DMS 273 (cell line): ENCODE measurements around the gene TMA7.
A peak's percentile ranks its signal among the peaks of the same experiment; 100 is the strongest.
"Not testable (repeated sequence)": the region's sequence is repeated elsewhere in the genome, so short reads cannot be mapped to it uniquely, and the experiment has no call there.

Experiments
- DNase-seq: peaks from one replicate; lab custom pipeline; 2025; ENCODE audit not compliant: unreplicated experiment; lab: John Stamatoyannopoulos, UW

Gene TMA7

GRCh38 chr3:48467110-48467454, 27.0 kb downstream of the TMA7 start:
- no peak for DNase-seq

- DNase-seq: peak; percentile 20
Observed at GRCh38 chr3:48467473-48468267, 27.6 kb downstream of the TMA7 start.

- DNase-seq: no peak
Observed at GRCh38 chr3:48468329-48468731, 28.3 kb downstream of the TMA7 start.

- no peak for DNase-seq
Observed at GRCh38 chr3:48469046-48469915, 29.2 kb downstream of the TMA7 start.

GRCh38 chr3:48470286-48470685, 30.2 kb downstream of the TMA7 start:
- DNase-seq: no peak

- peak; percentile 62 for DNase-seq
Observed at GRCh38 chr3:48472673-48472922, 32.5 kb downstream of the TMA7 start.

- peak; percentile 95 for DNase-seq
Observed at GRCh38 chr3:48472923-48473616, 33.0 kb downstream of the TMA7 start.

GRCh38 chr3:48473617-48473952, 33.5 kb downstream of the TMA7 start:
- no peak for DNase-seq

GRCh38 chr3:48474031-48474430, 34.0 kb downstream of the TMA7 start:
- DNase-seq: not testable (repeated sequence)

- DNase-seq: no peak
Observed at GRCh38 chr3:48474619-48475018, 34.6 kb downstream of the TMA7 start.

- no peak for DNase-seq
Observed at GRCh38 chr3:48475188-48475587, 35.1 kb downstream of the TMA7 start.

- no peak for DNase-seq
Observed at GRCh38 chr3:48476426-48477053, 36.5 kb downstream of the TMA7 start.

- no peak for DNase-seq
Observed at GRCh38 chr3:48477959-48478520, 38.0 kb downstream of the TMA7 start.

- DNase-seq: no peak
Observed at GRCh38 chr3:48478626-48479555, 38.8 kb downstream of the TMA7 start.

- DNase-seq: not testable (repeated sequence)
Observed at GRCh38 chr3:48480891-48481290, 40.8 kb downstream of the TMA7 start.

- not testable (repeated sequence) for DNase-seq
Observed at GRCh38 chr3:48482822-48483221, 42.8 kb downstream of the TMA7 start.

GRCh38 chr3:48486952-48487351, 46.9 kb downstream of the TMA7 start:
- no peak for DNase-seq

GRCh38 chr3:48492461-48493202, 52.6 kb downstream of the TMA7 start:
- DNase-seq: peak; percentile 19

GRCh38 chr3:48493203-48493501, 53.1 kb downstream of the TMA7 start:
- DNase-seq: no peak
